SK-N-SH (cell line): ENCODE data around the gene NR3C1.

ENCODE experiments used
- REST ChIP-seq: IDR thresholded peaks from 2 replicates; pipeline ENCODE4 v1.6.1; 2012; ENCODE audit warnings: mild to moderate bottlenecking, low read depth, low read length, moderate library complexity
- SMC3 ChIP-seq: IDR thresholded peaks from 2 replicates; pipeline ENCODE4 v1.6.1; 2012; ENCODE audit warnings: low read depth, low read length, improper control_type of control experiment
- TF ChIP-seq, protein P1 (sequence below): fragments of 200-600 bp; sonication (generic); IDR thresholded peaks from 2 replicates; pipeline ENCODE4 v1.6.1; 2017; ENCODE audit warnings: antibody characterized with exemption, mild to moderate bottlenecking, moderate library complexity

GRCh38 chr5:143259254-143259605, 144.3 kb downstream of the NR3C1 start:
- no peak for TF ChIP-seq SMC3
- no peak for TF ChIP-seq REST
- TF ChIP-seq, protein P1, sequence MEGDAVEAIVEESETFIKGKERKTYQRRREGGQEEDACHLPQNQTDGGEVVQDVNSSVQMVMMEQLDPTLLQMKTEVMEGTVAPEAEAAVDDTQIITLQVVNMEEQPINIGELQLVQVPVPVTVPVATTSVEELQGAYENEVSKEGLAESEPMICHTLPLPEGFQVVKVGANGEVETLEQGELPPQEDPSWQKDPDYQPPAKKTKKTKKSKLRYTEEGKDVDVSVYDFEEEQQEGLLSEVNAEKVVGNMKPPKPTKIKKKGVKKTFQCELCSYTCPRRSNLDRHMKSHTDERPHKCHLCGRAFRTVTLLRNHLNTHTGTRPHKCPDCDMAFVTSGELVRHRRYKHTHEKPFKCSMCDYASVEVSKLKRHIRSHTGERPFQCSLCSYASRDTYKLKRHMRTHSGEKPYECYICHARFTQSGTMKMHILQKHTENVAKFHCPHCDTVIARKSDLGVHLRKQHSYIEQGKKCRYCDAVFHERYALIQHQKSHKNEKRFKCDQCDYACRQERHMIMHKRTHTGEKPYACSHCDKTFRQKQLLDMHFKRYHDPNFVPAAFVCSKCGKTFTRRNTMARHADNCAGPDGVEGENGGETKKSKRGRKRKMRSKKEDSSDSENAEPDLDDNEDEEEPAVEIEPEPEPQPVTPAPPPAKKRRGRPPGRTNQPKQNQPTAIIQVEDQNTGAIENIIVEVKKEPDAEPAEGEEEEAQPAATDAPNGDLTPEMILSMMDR, result no peak
